Measurements from ENCODE around the gene SCAMP4. TPM values are rescaled to one million over a fixed set of nuclear protein-coding genes. Genes with fewer than 3 reads are reported as not detected.

SCAMP4 gene
- total and polyA plus RNA-seq, 12 donors = 13.5 to 192 (median 60.3) TPM

DNA sequence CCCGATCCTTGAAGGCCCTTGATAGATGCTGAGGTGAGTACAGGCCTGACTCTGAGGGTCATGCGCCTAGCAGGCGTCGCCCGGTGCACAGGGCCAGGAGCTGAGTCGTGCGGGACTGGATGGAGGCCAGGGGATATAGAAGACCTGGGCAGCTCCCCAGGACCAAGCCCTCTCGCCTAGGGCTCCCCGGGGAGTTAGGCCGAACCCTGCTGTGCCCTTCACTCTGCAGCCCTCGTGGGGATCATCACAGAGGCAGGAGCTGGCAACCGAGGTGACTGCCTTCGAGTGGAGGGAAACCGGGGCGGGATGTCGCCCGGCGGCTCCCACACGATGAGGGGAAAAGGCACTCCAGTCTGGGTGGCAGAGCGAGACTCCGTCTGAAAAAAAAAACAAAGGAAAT lies 47.4 kb downstream of the SCAMP4 start:
- Histone ChIP-seq H3K27me3 (no peaks in the 10 kb centered on the region), H3K4me3 (no peak overlapping the region), H3K4me1 (replicated peaks in 1 of 2) (peaks cover 4 to 9% of the 10 kb centered on the region in 2 donors), H3K27ac (no peak overlapping the region), H3K9me3 (replicated peaks in 1 of 3) (no peaks in the 10 kb centered on the region), H3K36me3 (replicated peaks in 1 of 2) (no peaks in the 10 kb centered on the region)
- no peak for DNase-seq
- intact Hi-C loops (cut with DNase I) = loop anchor here in 1 of 2 donors (10.0 kb wide), 1 partner anchor 52 kb away; no protein-coding TSS in a partner anchor
- TF ChIP-seq, protein P1, sequence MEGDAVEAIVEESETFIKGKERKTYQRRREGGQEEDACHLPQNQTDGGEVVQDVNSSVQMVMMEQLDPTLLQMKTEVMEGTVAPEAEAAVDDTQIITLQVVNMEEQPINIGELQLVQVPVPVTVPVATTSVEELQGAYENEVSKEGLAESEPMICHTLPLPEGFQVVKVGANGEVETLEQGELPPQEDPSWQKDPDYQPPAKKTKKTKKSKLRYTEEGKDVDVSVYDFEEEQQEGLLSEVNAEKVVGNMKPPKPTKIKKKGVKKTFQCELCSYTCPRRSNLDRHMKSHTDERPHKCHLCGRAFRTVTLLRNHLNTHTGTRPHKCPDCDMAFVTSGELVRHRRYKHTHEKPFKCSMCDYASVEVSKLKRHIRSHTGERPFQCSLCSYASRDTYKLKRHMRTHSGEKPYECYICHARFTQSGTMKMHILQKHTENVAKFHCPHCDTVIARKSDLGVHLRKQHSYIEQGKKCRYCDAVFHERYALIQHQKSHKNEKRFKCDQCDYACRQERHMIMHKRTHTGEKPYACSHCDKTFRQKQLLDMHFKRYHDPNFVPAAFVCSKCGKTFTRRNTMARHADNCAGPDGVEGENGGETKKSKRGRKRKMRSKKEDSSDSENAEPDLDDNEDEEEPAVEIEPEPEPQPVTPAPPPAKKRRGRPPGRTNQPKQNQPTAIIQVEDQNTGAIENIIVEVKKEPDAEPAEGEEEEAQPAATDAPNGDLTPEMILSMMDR (IDR thresholded peaks at IDR 0.05) = no peak
- TF ChIP-seq POLR2A (IDR thresholded peaks at IDR 0.05) = no peak
- WGBS, 4 donors = 79 to 88% (median 84%) methylated on average over 17 to 21 of the region's 21 CpGs

DNA sequence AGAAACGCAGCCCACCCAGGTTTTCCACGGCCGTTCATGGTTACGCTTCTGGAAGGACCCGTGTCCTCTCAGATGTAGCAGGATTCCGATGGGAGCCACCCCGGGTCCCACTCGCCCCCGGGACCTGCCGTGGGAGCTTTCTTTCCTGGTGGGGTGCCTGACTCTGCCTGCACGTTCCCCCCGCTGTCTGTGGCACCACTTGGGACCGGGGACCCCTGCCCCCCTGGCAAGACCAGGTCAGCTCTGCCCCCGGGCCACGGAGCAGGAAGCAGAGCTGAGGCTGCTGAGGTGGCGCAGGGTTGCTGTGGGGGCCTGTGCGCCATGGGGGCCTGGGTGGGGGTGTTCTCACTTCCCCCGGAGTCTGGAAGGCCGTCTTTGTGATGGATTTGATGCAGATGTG lies 47.8 kb downstream of the SCAMP4 start:
- Histone ChIP-seq H3K36me3 (replicated peaks in 1 of 2) (no peaks in the 10 kb centered on the region), H3K4me3 (no peak overlapping the region), H3K4me1 (replicated peaks in 1 of 2) (peaks cover 4 to 9% of the 10 kb centered on the region in 2 donors), H3K9me3 (replicated peaks in 1 of 3) (no peaks in the 10 kb centered on the region), H3K27ac (no peak overlapping the region), H3K27me3 (no peaks in the 10 kb centered on the region)
- 85 to 93% (median 90%) methylated on average over 11 to 19 of the region's 19 CpGs for WGBS, 4 donors
- no peak for DNase-seq
- no peak for TF ChIP-seq POLR2A (IDR thresholded peaks at IDR 0.05)
- intact Hi-C loops (cut with DNase I) = loop anchor here in 1 of 2 donors (10.0 kb wide), 1 partner anchor 52 kb away; no protein-coding TSS in a partner anchor

DNA sequence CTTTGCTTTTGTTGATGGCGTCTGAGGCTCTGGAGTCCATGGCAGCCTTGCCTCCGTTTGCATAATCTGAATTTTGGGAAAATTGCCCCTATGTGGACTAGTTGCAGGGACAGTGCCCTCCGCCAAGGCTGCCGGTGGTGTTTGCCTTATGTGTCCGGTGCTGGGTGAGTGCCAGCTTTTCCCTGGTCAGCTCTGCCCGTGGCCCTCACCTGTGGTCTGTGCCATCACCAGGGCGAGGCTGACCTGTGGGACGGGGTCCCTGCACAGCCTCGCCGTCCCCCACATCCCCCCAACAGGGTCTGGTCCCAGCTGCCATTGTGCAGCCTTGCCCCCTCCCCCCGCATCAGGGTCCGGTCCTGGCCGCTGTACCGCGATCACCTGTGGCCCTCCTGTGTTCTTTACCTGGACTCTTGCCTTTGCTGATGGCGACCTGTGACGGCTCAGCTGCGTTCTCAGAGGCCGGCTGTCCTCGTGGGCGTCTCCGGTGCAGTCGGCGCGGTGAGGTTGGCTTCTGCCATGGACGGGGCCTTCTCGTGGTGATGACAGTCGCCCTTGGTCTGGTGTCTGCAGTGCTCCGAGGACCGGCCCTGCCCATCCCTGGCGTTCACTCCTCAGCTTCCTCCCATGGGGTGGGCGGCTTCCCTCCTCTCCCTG lies 48.4 kb downstream of the SCAMP4 start:
- Histone ChIP-seq H3K36me3 (replicated peaks in 1 of 2) (no peaks in the 10 kb centered on the region), H3K4me3 (no peak overlapping the region), H3K4me1 (replicated peaks in 1 of 2) (peaks cover 4 to 9% of the 10 kb centered on the region in 2 donors), H3K27ac (no peak overlapping the region), H3K9me3 (replicated peaks in 1 of 3) (no peaks in the 10 kb centered on the region), H3K27me3 (no peaks in the 10 kb centered on the region)
- intact Hi-C loops (cut with DNase I) = loop anchor here in 1 of 2 donors (10.0 kb wide), 1 partner anchor 51 kb away; no protein-coding TSS in a partner anchor
- 89 to 97% (median 91%) methylated on average over 20 to 32 of the region's 32 CpGs for WGBS, 4 donors
- no peak for TF ChIP-seq POLR2A (IDR thresholded peaks at IDR 0.05)
- TF ChIP-seq, protein P1 (IDR thresholded peaks at IDR 0.05) = no peak
- DNase-seq = no peak

DNA sequence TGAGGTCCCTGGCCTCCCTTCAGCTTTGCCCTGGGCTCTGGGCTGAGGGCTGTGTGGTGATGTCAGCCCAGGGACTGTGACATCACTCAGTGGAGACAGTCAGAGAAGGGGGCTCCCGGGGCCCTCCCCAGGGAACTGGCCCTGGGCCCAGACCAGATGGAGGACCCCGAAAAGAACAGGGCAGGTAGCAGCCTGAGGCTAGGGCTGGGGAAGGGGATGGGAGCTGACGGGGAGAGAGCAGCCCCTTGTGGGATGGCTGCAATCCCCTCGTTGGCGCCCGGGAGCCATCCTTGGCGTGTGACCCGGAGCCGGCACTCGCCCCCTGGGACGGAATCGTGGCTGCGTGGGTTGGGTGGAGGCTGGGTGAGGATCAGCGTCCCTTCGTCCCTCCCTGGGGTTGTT lies 49.3 kb downstream of the SCAMP4 start:
- 88 to 94% (median 91%) methylated on average over 11 to 15 of the region's 15 CpGs for WGBS, 4 donors
- TF ChIP-seq, protein P1 (IDR thresholded peaks at IDR 0.05) = no peak
- no peak for TF ChIP-seq POLR2A (IDR thresholded peaks at IDR 0.05)
- Histone ChIP-seq H3K4me1 (replicated peaks in 1 of 2) (peaks cover 4 to 9% of the 10 kb centered on the region in 2 donors), H3K9me3 (replicated peaks in 1 of 3) (no peaks in the 10 kb centered on the region), H3K36me3 (replicated peaks in 1 of 2) (no peaks in the 10 kb centered on the region), H3K4me3 (no peak overlapping the region), H3K27me3 (no peaks in the 10 kb centered on the region), H3K27ac (no peak overlapping the region)
- DNase-seq = no peak
- intact Hi-C loops (cut with DNase I) = loop anchor here in 1 of 2 donors (10.0 kb wide), 1 partner anchor 50 kb away; no protein-coding TSS in a partner anchor

Data from adrenal gland (tissue), 12 donors.